GM12878 (cell line): ENCODE measurements around the gene MBD3L5. TPM values are rescaled to one million over a fixed set of nuclear protein-coding genes. Genes with fewer than 3 reads are reported as not detected.
"Not testable (repeated sequence)": the region's sequence is repeated elsewhere in the genome, so short reads cannot be mapped to it uniquely, and the experiment has no call there.

ENCODE experiments used
- ATAC-seq: fragments of 200-7000 bp; cut with Tn5 transposase; 3 replicates; pipeline ENCODE4 v1.9.1; 2020; ENCODE audit warnings: mild to moderate bottlenecking, moderate library complexity
- BruUV-seq: library from RNA; stranded (reverse); fragments of 400-500 nt; replicated peaks from 2 replicates; lab custom pipeline; 2021; lab: Mats Ljungman, UMichigan
- CTCF ChIA-PET: fragments of 300-600 bp; sonication (Branson Sonifier 250); formaldehyde crosslinking; extraction: SDS; loops from one replicate; lab custom pipeline; 2021; ENCODE audit warnings: inconsistent platforms; lab: Yijun Ruan, JAX
- POLR2A ChIA-PET: fragments of 350-600 bp; formaldehyde crosslinking; extraction: SDS; loops from one replicate; lab custom pipeline; 2021; ENCODE audit warnings: inconsistent platforms; lab: Charles Lee
- RAD21 ChIA-PET: fragments of 300-600 bp; sonication (Branson Sonifier 250); formaldehyde crosslinking; loops from one replicate; lab custom pipeline; 2023; ENCODE audit warnings: antibody characterized with exemption; ENCODE audit not compliant: unreplicated experiment; lab: Charles Lee
- SMC1A ChIA-PET: fragments of 300-600 bp; sonication (Branson Sonifier 250); formaldehyde crosslinking; loops from one replicate; lab custom pipeline; 2023; ENCODE audit not compliant: unreplicated experiment, uncharacterized antibody; lab: Charles Lee
- DNase-seq: peaks from one replicate; pipeline ENCODE4 v3.0.0-alpha.2; 2011; ENCODE audit warnings: low read depth, low spot score
- FAIRE-seq: peaks from 3 replicates; lab custom pipeline; 2011; peaks lifted over from hg19 to GRCh38; lab: Jason Lieb, UNC
- H2AFZ ChIP-seq: 2 replicates; pipeline ENCODE4 v1.6.0; 2011; ENCODE audit warnings: low read depth, low read length, control low read depth; ENCODE audit not compliant: control insufficient read depth
- H3K27ac ChIP-seq: 2 replicates; pipeline ENCODE4 v1.5.1; 2011; ENCODE audit warnings: control low read depth; ENCODE audit not compliant: control insufficient read depth, insufficient read depth
- H3K27me3 ChIP-seq, 2 experiments: replicated peaks in 1 of 2; 2 replicates each; pipeline versions ENCODE4 v1.6.0 to v1.6.1; 2011; ENCODE audit warnings: low read length in 1 of 2; ENCODE audit not compliant: control insufficient read depth in 2 of 2, insufficient read depth in 2 of 2
- H3K36me3 ChIP-seq, 2 experiments: 2 replicates each; pipeline ENCODE4 v1.5.1; 2011; ENCODE audit warnings: low read length in 1 of 2; ENCODE audit not compliant: control insufficient read depth in 2 of 2, insufficient read depth in 2 of 2
- H3K4me1 ChIP-seq: 2 replicates; pipeline ENCODE4 v1.6.1; 2011; ENCODE audit warnings: mild to moderate bottlenecking, low read length, moderate library complexity, mixed read lengths; ENCODE audit not compliant: control insufficient read depth, insufficient read depth
- H3K4me2 ChIP-seq: 2 replicates; pipeline ENCODE4 v1.6.0; 2011; ENCODE audit warnings: control low read depth; ENCODE audit not compliant: control insufficient read depth, insufficient read depth
- H3K4me3 ChIP-seq: fragments of 200-600 bp; sonication (generic); 2 replicates; pipeline ENCODE4 v1.5.1; 2016
- H3K79me2 ChIP-seq: 2 replicates; pipeline ENCODE4 v1.6.0; 2011; ENCODE audit warnings: low read length; ENCODE audit not compliant: control insufficient read depth, insufficient read depth
- H3K9ac ChIP-seq: 2 replicates; pipeline ENCODE4 v1.8.0; 2011; ENCODE audit warnings: low read length, control low read depth, mixed read lengths; ENCODE audit not compliant: control insufficient read depth, insufficient read depth
- H3K9me3 ChIP-seq: replicated peaks from 3 replicates; pipeline ENCODE4 v1.5.1; 2011; ENCODE audit warnings: mild to moderate bottlenecking, low read length; ENCODE audit not compliant: control insufficient read depth, insufficient read depth
- H4K20me1 ChIP-seq: 2 replicates; pipeline ENCODE4 v1.6.0; 2011; ENCODE audit not compliant: control insufficient read depth, insufficient read depth
- RAD21 ChIP-seq: IDR thresholded peaks from 2 replicates; pipeline ENCODE4 v1.6.1; 2011; ENCODE audit warnings: mild to moderate bottlenecking, low read depth, low read length, moderate library complexity; ENCODE audit not compliant: insufficient read depth
- WGBS: methylation state at CpG from one replicate; pipeline ENCODE4 v1.1.6; 2016; ENCODE audit warnings: low lambda C conversion rate; ENCODE audit not compliant: insufficient replicate concordance, insufficient coverage; ENCODE audit errors: missing lambda C conversion rate; 5-methylcytosine and 5-hydroxymethylcytosine counted together
- in situ Hi-C: fragments of 300-500 bp; cut with MboI; formaldehyde crosslinking; loops from 9 replicates; pipeline ENCODE4 v1.14.3; 2018; ENCODE audit warnings: mixed read lengths
- intact Hi-C: fragments of 100-400 bp; cut with micrococcal nuclease; formaldehyde crosslinking; loops from one replicate; pipeline ENCODE4 v1.14.2; 2022; ENCODE audit not compliant: unreplicated experiment
- polyA plus RNA-seq, 11 experiments: library from polyadenylated mRNA; depleted of rRNA in 4 of 11; unstranded in 6 of 11; stranded (reverse) in 5 of 11; fragments of >200 nt; fragmentation: Nextera tagmentation in 4 of 11; fragmentation: Illumina TruSeq in 1 of 11; extraction: Ambion mirVana in 4 of 11; extraction: Trizol in 1 of 11; gene quantifications; 1 replicate in 1 of 11; 2 replicates in 10 of 11; pipeline versions ENCODE4 v1.2.1 to v1.2.3, GENCODE V29; 2011 to 2016; ENCODE audit warnings: inconsistent platforms in 2 of 11, missing spikeins in 2 of 11, low read depth in 1 of 11
- total RNA-seq, 4 experiments: library from RNA; depleted of rRNA in 3 of 4; stranded (reverse); fragments of >200 nt in 3 of 4; fragmentation: Illumina TruSeq in 1 of 4; extraction: Trizol in 1 of 4; gene quantifications; 2 replicates each; pipeline versions ENCODE4 v1.2.1 to v1.2.3, GENCODE V29; 2013 to 2021
- TF ChIP-seq, protein P1 (sequence below), 3 experiments: IDR thresholded peaks in 2 of 3; conservative IDR thresholded peaks in 1 of 3; 2 replicates each; pipeline ENCODE4 v1.5.1; 2011; ENCODE audit warnings: low read depth in 3 of 3, low read length in 3 of 3, mild to moderate bottlenecking in 3 of 3, control low read depth in 2 of 3, moderate library complexity in 2 of 3, inconsistent platforms in 1 of 3, mixed read lengths in 1 of 3; ENCODE audit not compliant: control insufficient read depth in 2 of 3, insufficient read depth in 1 of 3; ENCODE audit errors: extremely low read depth in 1 of 3
- TF ChIP-seq, protein P2 (sequence below): fragments of 450-650 bp; IDR thresholded peaks from 2 replicates; pipeline ENCODE4 v1.6.1; 2017; ENCODE audit warnings: mild to moderate bottlenecking

Gene MBD3L5
- total and polyA plus RNA-seq, 10 of the 15 experiments (the other 5 are each of a cell fraction or from before 2014, with no cell fraction given) = not detected

DNA sequence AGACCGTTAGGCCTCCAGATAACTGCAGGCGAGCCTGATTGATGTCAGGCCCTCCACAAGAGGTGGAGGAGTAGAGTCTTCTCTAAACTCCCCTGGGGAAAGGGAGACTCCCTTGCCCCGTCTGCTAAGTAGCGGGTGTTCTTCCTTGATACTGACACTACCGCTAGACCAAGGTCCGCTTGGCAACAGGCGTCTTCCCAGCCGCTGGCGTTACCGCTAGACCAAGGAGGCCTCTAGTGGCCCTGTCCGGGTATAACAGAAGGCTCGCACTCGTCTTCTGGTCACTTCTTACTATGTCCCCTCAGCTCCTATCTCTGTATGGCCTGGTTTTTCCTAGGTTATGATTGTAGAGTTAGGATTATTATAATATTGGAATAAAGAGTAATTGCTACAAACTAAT lies 36.7 kb downstream of the MBD3L5 start:
- BruUV-seq, CTCF ChIA-PET, H4K20me1 ChIP-seq, H3K4me1 ChIP-seq, H3K4me3 ChIP-seq, H3K4me2 ChIP-seq, DNase-seq, H3K27me3 ChIP-seq, POLR2A ChIA-PET, ATAC-seq, H3K9ac ChIP-seq, H3K36me3 ChIP-seq, intact Hi-C loops, H3K27ac ChIP-seq, H2AFZ ChIP-seq, SMC1A ChIA-PET, FAIRE-seq, RAD21 ChIA-PET, in situ Hi-C loops, H3K9me3 ChIP-seq: not testable (repeated sequence)
- TF ChIP-seq, protein P1, sequence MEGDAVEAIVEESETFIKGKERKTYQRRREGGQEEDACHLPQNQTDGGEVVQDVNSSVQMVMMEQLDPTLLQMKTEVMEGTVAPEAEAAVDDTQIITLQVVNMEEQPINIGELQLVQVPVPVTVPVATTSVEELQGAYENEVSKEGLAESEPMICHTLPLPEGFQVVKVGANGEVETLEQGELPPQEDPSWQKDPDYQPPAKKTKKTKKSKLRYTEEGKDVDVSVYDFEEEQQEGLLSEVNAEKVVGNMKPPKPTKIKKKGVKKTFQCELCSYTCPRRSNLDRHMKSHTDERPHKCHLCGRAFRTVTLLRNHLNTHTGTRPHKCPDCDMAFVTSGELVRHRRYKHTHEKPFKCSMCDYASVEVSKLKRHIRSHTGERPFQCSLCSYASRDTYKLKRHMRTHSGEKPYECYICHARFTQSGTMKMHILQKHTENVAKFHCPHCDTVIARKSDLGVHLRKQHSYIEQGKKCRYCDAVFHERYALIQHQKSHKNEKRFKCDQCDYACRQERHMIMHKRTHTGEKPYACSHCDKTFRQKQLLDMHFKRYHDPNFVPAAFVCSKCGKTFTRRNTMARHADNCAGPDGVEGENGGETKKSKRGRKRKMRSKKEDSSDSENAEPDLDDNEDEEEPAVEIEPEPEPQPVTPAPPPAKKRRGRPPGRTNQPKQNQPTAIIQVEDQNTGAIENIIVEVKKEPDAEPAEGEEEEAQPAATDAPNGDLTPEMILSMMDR (IDR thresholded peaks at IDR 0.05 in 2 of 3, conservative IDR thresholded peaks at IDR 0.05 in 1 of 3; ENCODE audit: control insufficient read depth in 2 of 3, extremely low read depth in 1 of 3, insufficient read depth in 1 of 3, low read depth in 3 of 3, low read length in 3 of 3) = peak; percentile 3 to 20 (median 18); a peak in 2 of 6 replicates
- TF ChIP-seq, protein P2, sequence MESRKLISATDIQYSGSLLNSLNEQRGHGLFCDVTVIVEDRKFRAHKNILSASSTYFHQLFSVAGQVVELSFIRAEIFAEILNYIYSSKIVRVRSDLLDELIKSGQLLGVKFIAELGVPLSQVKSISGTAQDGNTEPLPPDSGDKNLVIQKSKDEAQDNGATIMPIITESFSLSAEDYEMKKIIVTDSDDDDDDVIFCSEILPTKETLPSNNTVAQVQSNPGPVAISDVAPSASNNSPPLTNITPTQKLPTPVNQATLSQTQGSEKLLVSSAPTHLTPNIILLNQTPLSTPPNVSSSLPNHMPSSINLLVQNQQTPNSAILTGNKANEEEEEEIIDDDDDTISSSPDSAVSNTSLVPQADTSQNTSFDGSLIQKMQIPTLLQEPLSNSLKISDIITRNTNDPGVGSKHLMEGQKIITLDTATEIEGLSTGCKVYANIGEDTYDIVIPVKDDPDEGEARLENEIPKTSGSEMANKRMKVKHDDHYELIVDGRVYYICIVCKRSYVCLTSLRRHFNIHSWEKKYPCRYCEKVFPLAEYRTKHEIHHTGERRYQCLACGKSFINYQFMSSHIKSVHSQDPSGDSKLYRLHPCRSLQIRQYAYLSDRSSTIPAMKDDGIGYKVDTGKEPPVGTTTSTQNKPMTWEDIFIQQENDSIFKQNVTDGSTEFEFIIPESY = peak; percentile 99
- TF ChIP-seq RAD21 = peak; percentile 36; the same call in 1 of the 2 replicates
- H3K79me2 ChIP-seq = peaks cover 12% of the 10 kb centered on the region
- WGBS = 57% methylated on average over 13 of the region's 13 CpGs
